HFF-Myc (cell line): ENCODE data around the gene TBXA2R.

ENCODE experiments used
- DNase-seq: peaks from one replicate; pipeline ENCODE4 v3.0.0-alpha.2; 2011; ENCODE audit warnings: low read depth; ENCODE audit errors: extremely low read depth
- H3K4me3 ChIP-seq: replicated peaks from 2 replicates; pipeline ENCODE4 v1.5.1; 2011; ENCODE audit warnings: low read depth, mild to moderate bottlenecking, control low read depth, low read length
- TF ChIP-seq, protein P1 (sequence below): IDR thresholded peaks from 2 replicates; pipeline ENCODE4 v1.5.1; 2012; ENCODE audit warnings: mild to moderate bottlenecking, low read depth, low read length, control low read depth; ENCODE audit errors: missing control alignments

The TBXA2R gene

GRCh38 chr19:3577723-3578344 lies 28.8 kb downstream of the TBXA2R start:
- TF ChIP-seq, protein P1, sequence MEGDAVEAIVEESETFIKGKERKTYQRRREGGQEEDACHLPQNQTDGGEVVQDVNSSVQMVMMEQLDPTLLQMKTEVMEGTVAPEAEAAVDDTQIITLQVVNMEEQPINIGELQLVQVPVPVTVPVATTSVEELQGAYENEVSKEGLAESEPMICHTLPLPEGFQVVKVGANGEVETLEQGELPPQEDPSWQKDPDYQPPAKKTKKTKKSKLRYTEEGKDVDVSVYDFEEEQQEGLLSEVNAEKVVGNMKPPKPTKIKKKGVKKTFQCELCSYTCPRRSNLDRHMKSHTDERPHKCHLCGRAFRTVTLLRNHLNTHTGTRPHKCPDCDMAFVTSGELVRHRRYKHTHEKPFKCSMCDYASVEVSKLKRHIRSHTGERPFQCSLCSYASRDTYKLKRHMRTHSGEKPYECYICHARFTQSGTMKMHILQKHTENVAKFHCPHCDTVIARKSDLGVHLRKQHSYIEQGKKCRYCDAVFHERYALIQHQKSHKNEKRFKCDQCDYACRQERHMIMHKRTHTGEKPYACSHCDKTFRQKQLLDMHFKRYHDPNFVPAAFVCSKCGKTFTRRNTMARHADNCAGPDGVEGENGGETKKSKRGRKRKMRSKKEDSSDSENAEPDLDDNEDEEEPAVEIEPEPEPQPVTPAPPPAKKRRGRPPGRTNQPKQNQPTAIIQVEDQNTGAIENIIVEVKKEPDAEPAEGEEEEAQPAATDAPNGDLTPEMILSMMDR = no peak
- no peak for DNase-seq
- H3K4me3 ChIP-seq = no peak overlapping the region

DNA sequence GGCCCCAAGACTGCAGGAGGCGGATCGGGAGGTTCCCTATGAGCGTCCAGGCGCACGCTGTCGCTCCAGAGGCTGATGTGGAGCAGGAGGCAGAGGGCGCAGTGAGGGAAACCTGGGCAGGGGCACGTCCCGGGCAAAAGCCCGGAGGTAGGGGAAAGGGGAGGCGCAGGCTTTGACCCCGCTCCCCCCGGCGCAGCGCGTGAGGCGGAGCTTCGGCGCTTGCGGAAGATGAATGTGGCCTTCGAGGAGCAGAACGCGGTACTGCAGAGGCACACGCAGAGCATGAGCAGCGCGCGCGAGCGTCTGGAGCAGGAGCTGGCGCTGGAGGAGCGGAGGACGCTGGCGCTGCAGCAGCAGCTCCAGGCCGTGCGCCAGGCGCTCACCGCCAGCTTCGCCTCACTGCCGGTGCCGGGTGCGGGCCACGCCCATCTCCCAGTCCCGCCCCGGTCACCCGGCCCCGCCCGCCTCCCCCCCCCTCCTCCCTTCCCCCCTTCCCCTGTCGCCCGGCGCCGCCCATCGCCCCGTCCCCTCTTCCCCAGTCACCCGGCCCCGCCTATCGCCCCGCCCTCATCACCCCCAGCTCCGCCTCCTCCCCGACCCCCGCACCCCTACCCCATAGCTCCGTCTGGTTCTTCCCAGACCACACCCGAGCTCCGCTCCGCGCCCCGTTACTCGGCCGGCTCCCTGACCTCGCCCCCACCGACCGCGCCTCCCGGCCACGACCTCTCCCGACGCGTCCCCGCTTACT lies 29.8 kb downstream of the TBXA2R start:
- peak overlapping the region; percentile 11; the same call in 1 of the 2 replicates for H3K4me3 ChIP-seq

DNA sequence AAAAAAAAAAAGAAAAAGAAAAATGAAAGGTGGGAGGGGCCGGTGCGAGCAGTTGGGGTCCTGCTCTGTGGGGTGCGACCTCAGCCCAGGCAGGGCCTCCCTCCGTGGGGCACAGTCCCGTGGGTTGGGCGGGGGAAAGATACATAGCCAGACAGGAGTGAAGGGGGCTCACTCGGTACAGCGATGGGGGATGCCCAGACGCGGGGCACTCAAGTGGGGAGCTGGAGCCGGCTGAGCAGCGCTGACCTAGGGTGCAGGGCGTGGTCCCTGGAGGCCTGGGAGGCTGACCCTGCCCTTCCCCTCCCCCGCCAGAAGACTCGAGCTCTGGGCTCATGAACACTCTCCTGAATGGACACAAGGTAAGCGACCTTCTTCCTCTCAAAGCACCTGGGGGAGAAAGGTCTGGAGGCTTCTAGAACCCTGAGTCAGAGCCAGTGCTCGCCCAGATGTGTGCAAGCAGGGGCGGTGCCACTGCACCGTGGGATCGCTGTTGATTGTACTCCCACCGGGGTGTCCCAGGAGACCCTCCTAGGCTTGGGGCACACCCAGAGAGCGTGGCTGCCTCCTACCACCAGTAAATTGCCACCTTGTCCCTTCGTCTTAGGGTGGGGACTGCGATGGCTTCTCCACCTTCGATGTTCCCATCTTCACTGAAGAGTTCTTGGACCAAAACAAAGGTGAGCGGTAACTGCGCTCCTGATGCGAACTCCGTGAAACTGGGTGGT lies 30.6 kb downstream of the TBXA2R start:
- TF ChIP-seq, protein P1 = no peak

More for the DNA sequence above, 29.8 kb downstream of the TBXA2R start:
- TF ChIP-seq, protein P1 = no peak
- no peak for DNase-seq

DNA sequence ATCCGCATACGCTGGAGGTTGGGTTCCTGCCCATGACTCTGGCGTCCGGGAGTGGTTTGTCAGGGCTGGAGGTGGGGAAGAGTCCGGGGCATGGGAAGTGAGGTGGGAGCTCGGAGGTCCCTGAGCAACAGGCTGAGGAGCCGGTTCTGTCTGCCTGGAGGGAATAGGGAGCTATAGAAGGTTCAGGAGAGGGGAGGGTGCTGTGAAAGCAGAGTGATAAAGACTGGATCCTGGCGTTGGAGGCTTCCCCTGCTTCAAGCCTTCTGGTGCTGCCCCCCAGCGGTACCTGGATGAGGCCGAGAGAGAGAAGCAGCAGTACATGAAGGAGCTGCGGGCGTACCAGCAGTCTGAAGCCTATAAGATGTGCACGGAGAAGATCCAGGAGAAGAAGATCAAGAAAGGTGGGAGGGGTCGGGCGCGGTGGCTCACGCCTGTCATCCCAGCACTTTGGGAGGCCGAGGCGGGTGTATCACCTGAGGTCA lies 31.4 kb downstream of the TBXA2R start:
- TF ChIP-seq, protein P1 = peak; percentile 34
- DNase-seq = no peak
- no peak overlapping the region for H3K4me3 ChIP-seq

More for the DNA sequence above, 30.6 kb downstream of the TBXA2R start:
- peak overlapping the region; percentile 11; the same call in 1 of the 2 replicates for H3K4me3 ChIP-seq
- no peak for DNase-seq

GRCh38 chr19:3573858-3574637 lies 32.6 kb downstream of the TBXA2R start:
- H3K4me3 ChIP-seq = peak overlapping the region; percentile 67
- peak; percentile 73 for DNase-seq
- TF ChIP-seq, protein P1 = no peak

DNA sequence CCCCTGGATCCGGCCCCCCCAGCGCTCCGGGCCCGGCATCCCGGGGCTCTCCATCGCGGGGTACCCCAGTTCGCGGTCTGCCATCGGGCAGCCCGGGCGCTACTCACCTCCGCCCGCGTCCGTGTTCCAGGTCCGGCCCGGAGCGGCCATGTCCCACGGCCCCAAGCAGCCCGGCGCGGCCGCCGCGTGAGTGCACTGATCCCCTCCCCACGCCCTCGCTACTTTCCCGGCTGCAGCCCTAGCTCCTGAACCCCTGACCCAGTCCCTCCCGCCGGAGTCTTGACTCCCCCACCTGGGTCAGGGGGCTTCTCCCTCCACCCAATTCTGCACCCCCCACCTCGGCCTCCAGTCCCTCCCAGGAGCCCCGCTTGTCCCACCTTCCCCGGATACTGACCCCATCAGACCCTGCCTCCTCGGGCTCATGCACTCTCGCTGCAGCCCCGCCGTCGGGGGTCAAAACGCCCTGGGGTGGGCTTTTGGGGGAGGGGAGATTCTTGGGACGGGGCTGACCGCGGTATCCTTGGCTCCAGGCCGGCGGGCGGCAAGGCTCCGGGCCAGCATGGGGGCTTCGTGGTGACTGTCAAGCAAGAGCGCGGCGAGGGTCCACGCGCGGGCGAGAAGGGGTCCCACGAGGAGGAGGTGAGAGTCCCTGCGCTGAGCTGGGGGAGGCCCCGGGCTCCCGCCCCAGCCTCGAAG lies 33.4 kb downstream of the TBXA2R start:
- H3K4me3 ChIP-seq = peak overlapping the region; percentile 67
- DNase-seq = no peak
- TF ChIP-seq, protein P1 = no peak
